Upper lobe of left lung (tissue), 4 donors: ENCODE results near the gene CLK3.

Experiments
- CTCF ChIP-seq, 6 experiments: fragments of 450-650 bp in 4 of 6; fragments of 200-600 bp in 2 of 6; sonication (generic) in 2 of 6; IDR thresholded peaks; one replicate each; pipeline ENCODE4 v1.5.1; 2016 to 2019; ENCODE audit warnings: antibody characterized with exemption in 6 of 6
- EP300 ChIP-seq, 4 donors: sonication (generic); formaldehyde crosslinking; IDR thresholded peaks; one replicate each; pipeline ENCODE4 v1.5.1; 2017; ENCODE audit warnings: antibody characterized with exemption in 4 of 4, control low read depth in 2 of 4
- POLR2A ChIP-seq, 4 donors: fragments of 450-650 bp; IDR thresholded peaks; one replicate each; pipeline ENCODE4 v1.5.1; 2016 to 2017; ENCODE audit warnings: antibody characterized with exemption in 4 of 4, mild to moderate bottlenecking in 2 of 4
- POLR2AphosphoS5 ChIP-seq, 2 donors: sonication (generic); formaldehyde crosslinking; IDR thresholded peaks; one replicate each; pipeline ENCODE4 v1.5.1; 2017; ENCODE audit warnings: antibody characterized with exemption in 2 of 2

- TF ChIP-seq CTCF (IDR thresholded peaks at IDR 0.05) = no peak
- no peak for TF ChIP-seq POLR2A (IDR thresholded peaks at IDR 0.05)
- TF ChIP-seq EP300 (IDR thresholded peaks at IDR 0.05) = no peak
- no peak for TF ChIP-seq POLR2AphosphoS5 (IDR thresholded peaks at IDR 0.05)
Measured at GRCh38 chr15:74625693-74626092, 10.1 kb downstream of the CLK3 start.
